Testis (tissue), 2 donors: ENCODE measurements around the gene ICA1.

Experiments used
- CTCF ChIP-seq, 3 experiments: fragments of 450-650 bp in 2 of 3; fragments of 200-600 bp in 1 of 3; sonication (generic) in 1 of 3; IDR thresholded peaks; one replicate each; pipeline ENCODE4 v1.5.1; 2016 to 2019; ENCODE audit warnings: antibody characterized with exemption in 3 of 3, mild to moderate bottlenecking in 2 of 3, moderate library complexity in 1 of 3
- POLR2A ChIP-seq: fragments of 450-650 bp; IDR thresholded peaks from one replicate; pipeline ENCODE4 v1.6.1; 2017; ENCODE audit warnings: antibody characterized with exemption, mild to moderate bottlenecking, moderate library complexity

- no peak for TF ChIP-seq CTCF (IDR thresholded peaks at IDR 0.05)
- no peak for TF ChIP-seq POLR2A
Measured at GRCh38 chr7:8126601-8127167, 135.3 kb downstream of the ICA1 start.
